Ovary (tissue), 9 donors: Measurements from ENCODE around the gene PITPNM3. TPM values are rescaled to one million over a fixed set of nuclear protein-coding genes. Genes with fewer than 3 reads are reported as not detected.
"Not testable (repeated sequence)": the region's sequence is repeated elsewhere in the genome, so short reads cannot be mapped to it uniquely, and the experiment has no call there.

Experiments used
- DNase-seq, 5 donors: peaks; one replicate each; pipeline ENCODE4 v3.0.0-alpha.2; 2019 to 2020
- H3K27ac ChIP-seq, 2 donors: fragments of 200-600 bp; one replicate each; pipeline versions ENCODE4 v1.5.1 to v1.8.0; 2019 to 2022
- H3K27me3 ChIP-seq: fragments of 200-600 bp; one replicate; pipeline ENCODE4 v1.8.0; 2022
- H3K36me3 ChIP-seq: fragments of 200-600 bp; sonication (generic); one replicate; pipeline ENCODE4 v1.5.1; 2019
- H3K4me1 ChIP-seq: one replicate; pipeline ENCODE4 v1.8.1; 2013; ENCODE audit warnings: mild to moderate bottlenecking, moderate library complexity; ENCODE audit not compliant: insufficient read depth
- H3K4me3 ChIP-seq: fragments of 200-600 bp; sonication (generic); one replicate; pipeline ENCODE4 v1.5.1; 2017
- H3K9me3 ChIP-seq, 2 donors: fragments of 200-600 bp in 1 of 2; sonication (generic) in 1 of 2; one replicate each; pipeline versions ENCODE4 v1.5.1 to v1.8.1; 2013 to 2019; ENCODE audit warnings: mild to moderate bottlenecking in 1 of 2, moderate library complexity in 1 of 2
- CTCF ChIP-seq, 3 donors: fragments of 450-650 bp in 2 of 3; fragments of 200-600 bp in 1 of 3; IDR thresholded peaks; one replicate each; pipeline versions ENCODE4 v1.5.1 to v1.8.0; 2016 to 2022; ENCODE audit warnings: antibody characterized with exemption in 3 of 3, mild to moderate bottlenecking in 1 of 3
- EP300 ChIP-seq: sonication (generic); formaldehyde crosslinking; IDR thresholded peaks from one replicate; pipeline ENCODE4 v1.6.1; 2017; ENCODE audit warnings: antibody characterized with exemption
- POLR2A ChIP-seq: fragments of 450-650 bp; IDR thresholded peaks from one replicate; pipeline ENCODE4 v1.6.1; 2017; ENCODE audit warnings: antibody characterized with exemption, mild to moderate bottlenecking, moderate library complexity
- WGBS, 3 donors: extraction: QIAGEN DNeasy Blood & Tissue Kit in 1 of 3; methylation state at CpG; one replicate each; pipeline versions ENCODE4 v1.1.5 to v1.1.7; 2013 to 2017; 5-methylcytosine and 5-hydroxymethylcytosine counted together
- intact Hi-C, 4 donors: fragments of 100-400 bp; cut with DNase I; formaldehyde crosslinking; loops; one replicate each; pipeline versions ENCODE4 v1.11.0 to v1.15.1; 2022 to 2023
- polyA plus RNA-seq, 2 donors: library from polyadenylated mRNA; stranded (reverse); fragments of 200-250 nt in 1 of 2; fragments of 350-450 nt in 1 of 2; fragmentation: Illumina TruSeq in 1 of 2; extraction: RNeasy Lipid Tissue Mini Kit (QIAGEN cat#74804) in 1 of 2; gene quantifications; one replicate each; pipeline ENCODE4 v1.2.3, GENCODE V29; 2013 to 2014
- total RNA-seq, 7 donors: library from RNA; depleted of rRNA in 2 of 7; stranded (reverse); fragments of >200 nt in 2 of 7; fragmentation: NEBNext Ultra II Directional in 3 of 7; extraction: Animal tissue kit (Norgen Biotek cat#: 25700) in 3 of 7; gene quantifications; one replicate each; pipeline versions ENCODE4 v1.1.0 to v1.2.4, GENCODE V29; 2016 to 2023
- donor health status: DM: no; HTN: no; CAD: no; lungs with moderate emphysema.
- donor health status: DM: no; HTN: no; CAD: no.
- donor health status: Bipolar disorder and iron deficiency.
- donor health status: DM: yes; HTN: yes; CAD: no.
- donor health status: DM: no; HTN: no; CAD: no.
- donor health status: DM: yes; HTN: yes; CAD: no.

Gene PITPNM3
- total and polyA plus RNA-seq, 9 donors, result 10.0 to 68.7 (median 17.9) TPM

- H3K36me3 ChIP-seq, result no peaks in the 10 kb centered on the region
- no peak for TF ChIP-seq POLR2A
- TF ChIP-seq CTCF (IDR thresholded peaks at IDR 0.05), result no peak
- no peak for TF ChIP-seq EP300
- H3K27ac ChIP-seq, result no peak overlapping the region
- no peaks in the 10 kb centered on the region for H3K27me3 ChIP-seq
- H3K4me3 ChIP-seq, result no peak overlapping the region
- H3K4me1 ChIP-seq, result peaks cover 3% of the 10 kb centered on the region
- intact Hi-C loops, result no loop called here
- no peak for DNase-seq
- H3K9me3 ChIP-seq, result no peaks in the 10 kb centered on the region
These were observed 43.0 kb upstream of the PITPNM3 start for GRCh38 chr17:6599364-6599763.

GRCh38 chr17:6597727-6598126, 41.4 kb upstream of the PITPNM3 start:
- Histone ChIP-seq H3K4me3 (no peak overlapping the region), H3K9me3 (no peaks in the 10 kb centered on the region), H3K27ac (no peak overlapping the region), H3K36me3 (no peaks in the 10 kb centered on the region), H3K27me3 (no peaks in the 10 kb centered on the region), H3K4me1 (no peaks in the 10 kb centered on the region)
- DNase-seq, result no peak
- WGBS, 3 donors, result 29 to 70% (median 49%) methylated on average over 1 of the region's 1 CpG
- TF ChIP-seq CTCF (IDR thresholded peaks at IDR 0.05) (no peak), POLR2A (no peak), EP300 (no peak)
- intact Hi-C loops, result no loop called here

- intact Hi-C loops, result no loop called here
- WGBS, 3 donors, result 92 to 95% (median 95%) methylated on average over 4 of the region's 4 CpGs
- H3K9me3 ChIP-seq, result no peaks in the 10 kb centered on the region
- DNase-seq, result no peak
- TF ChIP-seq CTCF (IDR thresholded peaks at IDR 0.05) (no peak), POLR2A (no peak), EP300 (no peak)
- H3K27me3 ChIP-seq, result no peaks in the 10 kb centered on the region
- H3K4me3 ChIP-seq, result no peak overlapping the region
- H3K4me1 ChIP-seq, result no peaks in the 10 kb centered on the region
- no peaks in the 10 kb centered on the region for H3K36me3 ChIP-seq
- no peak overlapping the region for H3K27ac ChIP-seq
These were observed 40.6 kb upstream of the PITPNM3 start for GRCh38 chr17:6596941-6597340.

GRCh38 chr17:6596511-6596910, 40.2 kb upstream of the PITPNM3 start:
- no peak for DNase-seq
- no peaks in the 10 kb centered on the region for H3K9me3 ChIP-seq
- no peaks in the 10 kb centered on the region for H3K36me3 ChIP-seq
- intact Hi-C loops, result no loop called here
- H3K4me3 ChIP-seq, result no peak overlapping the region
- TF ChIP-seq CTCF (IDR thresholded peaks at IDR 0.05), result no peak
- TF ChIP-seq EP300, result no peak
- no peak for TF ChIP-seq POLR2A
- no peaks in the 10 kb centered on the region for H3K4me1 ChIP-seq
- no peaks in the 10 kb centered on the region for H3K27me3 ChIP-seq
- no peak overlapping the region for H3K27ac ChIP-seq
- 66 to 70% (median 67%) methylated on average over 2 of the region's 2 CpGs for WGBS, 3 donors

- no peak for DNase-seq
- no peaks in the 10 kb centered on the region for H3K36me3 ChIP-seq
- H3K9me3 ChIP-seq, result no peaks in the 10 kb centered on the region
- no peak overlapping the region for H3K27ac ChIP-seq
- WGBS, 3 donors, result 92 to 93% (median 93%) methylated on average over 7 of the region's 7 CpGs
- no peaks in the 10 kb centered on the region for H3K4me1 ChIP-seq
- intact Hi-C loops, result no loop called here
- no peaks in the 10 kb centered on the region for H3K27me3 ChIP-seq
- H3K4me3 ChIP-seq, result no peak overlapping the region
- TF ChIP-seq EP300 (no peak), POLR2A (no peak), CTCF (IDR thresholded peaks at IDR 0.05) (no peak)
These were observed 39.7 kb upstream of the PITPNM3 start for GRCh38 chr17:6596081-6596480.

GRCh38 chr17:6593371-6593770, 37.0 kb upstream of the PITPNM3 start:
- H3K4me3 ChIP-seq, H3K27ac ChIP-seq, DNase-seq, intact Hi-C loops, H3K27me3 ChIP-seq, H3K36me3 ChIP-seq, H3K9me3 ChIP-seq, H3K4me1 ChIP-seq: not testable (repeated sequence)
- 95 to 97% (median 96%) methylated on average over 14 of the region's 14 CpGs for WGBS, 3 donors
